Vagina (tissue), 2 donors: ENCODE measurements around the gene SQSTM1. TPM values are rescaled to one million over a fixed set of nuclear protein-coding genes. Genes with fewer than 3 reads are reported as not detected.

ENCODE experiments used
- DNase-seq, 2 donors: peaks; one replicate each; pipeline ENCODE4 v3.0.0-alpha.2; 2017; ENCODE audit errors: extremely low spot score in 2 of 2
- H3K27ac ChIP-seq: fragments of 200-600 bp; sonication (generic); one replicate; pipeline ENCODE4 v1.5.1; 2019
- H3K27me3 ChIP-seq: fragments of 200-600 bp; sonication (generic); one replicate; pipeline ENCODE4 v1.5.1; 2019
- H3K36me3 ChIP-seq, 2 donors: fragments of 200-600 bp; sonication (generic); one replicate each; pipeline ENCODE4 v1.5.1; 2017 to 2019
- H3K4me1 ChIP-seq: fragments of 200-600 bp; sonication (generic); one replicate; pipeline ENCODE4 v1.5.1; 2019
- H3K4me3 ChIP-seq, 2 donors: fragments of 200-600 bp; sonication (generic); 1 replicate in 1 of 2; 2 replicates in 1 of 2; pipeline ENCODE4 v1.5.1; 2016 to 2019
- H3K9me3 ChIP-seq: fragments of 200-600 bp; sonication (generic); one replicate; pipeline ENCODE4 v1.5.1; 2019
- POLR2A ChIP-seq, 2 donors: fragments of 450-650 bp; IDR thresholded peaks; one replicate each; pipeline ENCODE4 v1.6.1; 2017; ENCODE audit warnings: antibody characterized with exemption in 2 of 2, mild to moderate bottlenecking in 2 of 2, moderate library complexity in 2 of 2
- POLR2AphosphoS5 ChIP-seq, 2 donors: sonication (generic); formaldehyde crosslinking; IDR thresholded peaks; one replicate each; pipeline ENCODE4 v1.9.0; 2017; ENCODE audit warnings: antibody characterized with exemption in 2 of 2, mild to moderate bottlenecking in 2 of 2, low read depth in 1 of 2; ENCODE audit not compliant: insufficient read depth in 1 of 2
- intact Hi-C: fragments of 100-400 bp; cut with DNase I; formaldehyde crosslinking; loops from one replicate; pipeline ENCODE4 v1.15.1; 2023
- total RNA-seq: library from RNA; depleted of rRNA; stranded (reverse); fragments of >200 nt; gene quantifications from one replicate; pipeline ENCODE4 v1.2.3, GENCODE V29; 2016
- TF ChIP-seq, protein P1 (sequence below), 3 experiments: fragments of 450-650 bp in 2 of 3; fragments of 200-600 bp in 1 of 3; sonication (generic) in 1 of 3; IDR thresholded peaks; one replicate each; pipeline ENCODE4 v1.5.1; 2017 to 2019; ENCODE audit warnings: antibody characterized with exemption in 3 of 3, mild to moderate bottlenecking in 2 of 3, moderate library complexity in 2 of 3

The SQSTM1 gene
- total RNA-seq, 1 donor from 2014 or later, result 373 TPM

DNA sequence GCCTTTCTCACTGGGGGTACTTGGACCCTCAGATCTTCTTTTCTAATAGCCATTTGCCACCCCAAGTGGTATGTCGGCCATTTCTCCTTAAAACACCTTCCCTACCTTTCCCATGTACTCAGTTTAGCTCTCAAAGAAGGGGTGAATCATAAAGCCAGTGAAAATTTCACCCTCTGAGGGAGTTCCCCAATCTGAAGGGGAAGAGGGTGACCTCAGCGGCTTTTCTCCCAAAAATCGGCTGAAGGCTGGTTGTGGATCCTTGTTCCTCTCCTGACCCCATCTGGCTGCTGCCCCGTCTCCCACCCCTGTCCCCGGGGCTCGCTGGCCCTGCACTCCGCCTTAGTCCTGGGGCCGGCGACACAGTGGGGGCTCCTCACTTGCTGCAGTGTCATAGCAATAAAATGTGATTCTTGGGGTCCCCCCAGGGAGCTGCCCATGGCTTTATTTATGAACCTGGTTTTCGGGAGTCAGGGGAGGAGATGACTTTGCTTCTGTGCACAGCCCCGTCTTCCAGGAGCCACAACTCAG is 44.2 kb upstream of the SQSTM1 start:
- no peak overlapping the region for H3K27ac ChIP-seq
- H3K36me3 ChIP-seq, result peaks cover 0 to 54% of the 10 kb centered on the region in 2 donors
- H3K4me1 ChIP-seq, result no peaks in the 10 kb centered on the region
- no peaks in the 10 kb centered on the region for H3K9me3 ChIP-seq
- no peak for TF ChIP-seq POLR2AphosphoS5 (IDR thresholded peaks at IDR 0.05; ENCODE audit: insufficient read depth in 1 of 2, low read depth in 1 of 2)
- no peak for TF ChIP-seq POLR2A (IDR thresholded peaks at IDR 0.05)
- TF ChIP-seq, protein P1, sequence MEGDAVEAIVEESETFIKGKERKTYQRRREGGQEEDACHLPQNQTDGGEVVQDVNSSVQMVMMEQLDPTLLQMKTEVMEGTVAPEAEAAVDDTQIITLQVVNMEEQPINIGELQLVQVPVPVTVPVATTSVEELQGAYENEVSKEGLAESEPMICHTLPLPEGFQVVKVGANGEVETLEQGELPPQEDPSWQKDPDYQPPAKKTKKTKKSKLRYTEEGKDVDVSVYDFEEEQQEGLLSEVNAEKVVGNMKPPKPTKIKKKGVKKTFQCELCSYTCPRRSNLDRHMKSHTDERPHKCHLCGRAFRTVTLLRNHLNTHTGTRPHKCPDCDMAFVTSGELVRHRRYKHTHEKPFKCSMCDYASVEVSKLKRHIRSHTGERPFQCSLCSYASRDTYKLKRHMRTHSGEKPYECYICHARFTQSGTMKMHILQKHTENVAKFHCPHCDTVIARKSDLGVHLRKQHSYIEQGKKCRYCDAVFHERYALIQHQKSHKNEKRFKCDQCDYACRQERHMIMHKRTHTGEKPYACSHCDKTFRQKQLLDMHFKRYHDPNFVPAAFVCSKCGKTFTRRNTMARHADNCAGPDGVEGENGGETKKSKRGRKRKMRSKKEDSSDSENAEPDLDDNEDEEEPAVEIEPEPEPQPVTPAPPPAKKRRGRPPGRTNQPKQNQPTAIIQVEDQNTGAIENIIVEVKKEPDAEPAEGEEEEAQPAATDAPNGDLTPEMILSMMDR (IDR thresholded peaks at IDR 0.05), result no peak
- no peak for DNase-seq
- no peaks in the 10 kb centered on the region for H3K27me3 ChIP-seq
- intact Hi-C loops, result no loop called here
- no peak overlapping the region for H3K4me3 ChIP-seq

DNA sequence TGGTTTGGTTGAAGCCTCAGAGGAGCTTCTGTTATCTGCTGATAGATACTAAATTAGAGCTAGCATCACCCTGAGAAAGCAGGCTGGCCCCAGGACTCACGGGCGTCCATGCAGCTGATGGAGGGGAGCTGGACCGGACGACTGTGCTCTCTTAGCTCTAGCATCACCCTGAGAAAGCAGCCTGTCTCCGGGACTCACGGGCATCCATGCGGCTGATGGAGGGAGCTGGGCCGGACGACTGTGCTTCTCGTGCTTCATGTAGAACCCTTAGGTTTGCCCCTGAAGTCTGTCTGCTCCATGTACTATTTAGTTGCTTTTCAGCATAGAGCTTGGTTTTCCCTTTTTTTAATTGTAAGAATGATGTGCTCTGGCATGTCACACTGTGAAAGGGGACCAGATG is 43.2 kb upstream of the SQSTM1 start:
- Histone ChIP-seq H3K27me3 (no peaks in the 10 kb centered on the region), H3K27ac (no peak overlapping the region), H3K9me3 (no peaks in the 10 kb centered on the region), H3K4me3 (no peak overlapping the region), H3K36me3 (peaks cover 0 to 44% of the 10 kb centered on the region in 2 donors), H3K4me1 (no peaks in the 10 kb centered on the region)
- TF ChIP-seq POLR2AphosphoS5 (IDR thresholded peaks at IDR 0.05; ENCODE audit: insufficient read depth in 1 of 2, low read depth in 1 of 2), result no peak
- no peak for TF ChIP-seq POLR2A (IDR thresholded peaks at IDR 0.05)
- TF ChIP-seq, protein P1 (IDR thresholded peaks at IDR 0.05), result no peak
- intact Hi-C loops, result no loop called here
- DNase-seq, result no peak

DNA sequence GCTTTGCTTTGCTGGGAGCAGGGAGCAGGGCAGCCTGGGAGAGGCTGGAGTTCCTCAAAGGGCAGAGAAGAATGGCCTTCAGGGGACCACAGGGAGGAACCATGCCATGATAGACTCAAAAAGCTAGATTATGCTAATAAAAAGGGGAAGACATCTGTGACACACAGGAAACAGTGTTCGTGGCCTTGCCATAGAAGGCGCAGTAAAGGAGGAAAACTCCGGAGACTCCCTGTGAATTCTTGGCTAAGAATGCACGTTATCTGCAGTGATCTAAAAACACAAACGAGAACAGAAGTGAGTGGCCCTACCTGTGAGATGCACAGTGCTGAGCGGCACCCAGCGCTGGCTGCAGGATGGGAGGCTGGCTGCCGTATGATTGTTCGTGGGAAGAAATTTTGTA is 42.8 kb upstream of the SQSTM1 start:
- Histone ChIP-seq H3K36me3 (peaks cover 0 to 39% of the 10 kb centered on the region in 2 donors), H3K4me3 (no peak overlapping the region), H3K9me3 (no peaks in the 10 kb centered on the region), H3K4me1 (no peaks in the 10 kb centered on the region), H3K27ac (no peak overlapping the region), H3K27me3 (no peaks in the 10 kb centered on the region)
- TF ChIP-seq, protein P1 (IDR thresholded peaks at IDR 0.05), result no peak
- TF ChIP-seq POLR2A (IDR thresholded peaks at IDR 0.05) (no peak), POLR2AphosphoS5 (IDR thresholded peaks at IDR 0.05; ENCODE audit: insufficient read depth in 1 of 2, low read depth in 1 of 2) (no peak)
- intact Hi-C loops, result no loop called here
- DNase-seq, result no peak

DNA sequence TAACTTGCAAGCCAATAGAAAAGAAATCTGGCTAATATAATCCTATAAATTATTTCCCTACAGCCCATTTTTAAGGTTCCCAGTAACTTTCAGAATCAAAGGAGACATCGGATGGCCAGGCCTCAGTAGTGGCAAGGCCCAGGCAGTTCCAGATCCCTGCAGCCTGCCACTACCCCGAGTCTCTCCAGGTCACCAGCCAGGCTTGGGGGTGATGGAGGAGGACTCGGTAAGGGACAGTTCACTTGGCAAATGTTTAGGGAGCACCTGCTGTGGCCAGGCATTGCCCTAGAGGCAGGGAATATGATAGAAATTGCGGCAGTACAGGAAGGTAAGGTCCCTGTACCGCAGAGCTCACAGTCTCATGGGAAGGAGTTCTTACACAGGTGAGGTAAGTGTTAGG is 42.1 kb upstream of the SQSTM1 start:
- intact Hi-C loops, result no loop called here
- Histone ChIP-seq H3K27ac (no peak overlapping the region), H3K36me3 (peaks cover 0 to 33% of the 10 kb centered on the region in 2 donors), H3K9me3 (no peaks in the 10 kb centered on the region), H3K4me1 (no peaks in the 10 kb centered on the region), H3K4me3 (no peak overlapping the region), H3K27me3 (no peaks in the 10 kb centered on the region)
- no peak for DNase-seq
- TF ChIP-seq POLR2A (IDR thresholded peaks at IDR 0.05) (no peak), POLR2AphosphoS5 (IDR thresholded peaks at IDR 0.05; ENCODE audit: insufficient read depth in 1 of 2, low read depth in 1 of 2) (no peak)
- TF ChIP-seq, protein P1 (IDR thresholded peaks at IDR 0.05), result no peak

DNA sequence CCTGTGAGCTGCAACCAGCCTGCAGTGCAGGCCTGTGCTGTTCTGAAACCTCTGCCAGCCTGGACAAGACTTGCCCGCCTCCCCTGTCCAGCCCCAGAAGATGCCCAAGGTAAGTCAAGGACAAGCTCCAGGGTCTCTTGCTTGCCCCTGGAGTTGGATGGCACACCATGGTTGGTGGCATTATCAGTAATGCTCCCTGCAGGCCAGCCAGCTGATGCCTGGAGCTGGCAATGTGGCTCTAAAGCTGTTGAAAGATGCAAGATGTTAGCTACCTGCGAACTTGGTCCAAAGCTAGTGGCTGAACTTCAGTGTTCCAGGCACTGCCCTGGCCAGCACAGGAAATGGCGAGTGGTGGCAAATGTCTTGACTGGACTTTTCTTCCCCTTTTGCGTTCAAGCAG is 40.9 kb upstream of the SQSTM1 start:
- Histone ChIP-seq H3K27me3 (no peaks in the 10 kb centered on the region), H3K27ac (no peak overlapping the region), H3K4me3 (no peak overlapping the region), H3K9me3 (no peaks in the 10 kb centered on the region), H3K36me3 (peaks cover 0 to 20% of the 10 kb centered on the region in 2 donors), H3K4me1 (no peaks in the 10 kb centered on the region)
- TF ChIP-seq, protein P1 (IDR thresholded peaks at IDR 0.05), result no peak
- TF ChIP-seq POLR2A (IDR thresholded peaks at IDR 0.05) (no peak), POLR2AphosphoS5 (IDR thresholded peaks at IDR 0.05; ENCODE audit: insufficient read depth in 1 of 2, low read depth in 1 of 2) (no peak)
- DNase-seq, result no peak
- intact Hi-C loops, result no loop called here
